Sigmoid colon (tissue), 4 donors: ENCODE measurements around the gene MED23.

Source experiments
- POLR2A ChIP-seq, 2 donors: fragments of 450-650 bp; IDR thresholded peaks; one replicate each; pipeline ENCODE4 v1.6.1; 2016; ENCODE audit warnings: antibody characterized with exemption in 2 of 2, mild to moderate bottlenecking in 2 of 2, moderate library complexity in 2 of 2
- POLR2AphosphoS5 ChIP-seq, 4 donors: sonication (generic); formaldehyde crosslinking; IDR thresholded peaks; one replicate each; pipeline ENCODE4 v1.6.1; 2017; ENCODE audit warnings: antibody characterized with exemption in 4 of 4
- TF ChIP-seq, protein P1 (sequence below), 4 experiments: fragments of 450-650 bp in 3 of 4; fragments of 200-600 bp in 1 of 4; IDR thresholded peaks; one replicate each; pipeline ENCODE4 v1.5.1; 2016 to 2019; ENCODE audit warnings: antibody characterized with exemption in 4 of 4, mild to moderate bottlenecking in 3 of 4, moderate library complexity in 2 of 4

DNA sequence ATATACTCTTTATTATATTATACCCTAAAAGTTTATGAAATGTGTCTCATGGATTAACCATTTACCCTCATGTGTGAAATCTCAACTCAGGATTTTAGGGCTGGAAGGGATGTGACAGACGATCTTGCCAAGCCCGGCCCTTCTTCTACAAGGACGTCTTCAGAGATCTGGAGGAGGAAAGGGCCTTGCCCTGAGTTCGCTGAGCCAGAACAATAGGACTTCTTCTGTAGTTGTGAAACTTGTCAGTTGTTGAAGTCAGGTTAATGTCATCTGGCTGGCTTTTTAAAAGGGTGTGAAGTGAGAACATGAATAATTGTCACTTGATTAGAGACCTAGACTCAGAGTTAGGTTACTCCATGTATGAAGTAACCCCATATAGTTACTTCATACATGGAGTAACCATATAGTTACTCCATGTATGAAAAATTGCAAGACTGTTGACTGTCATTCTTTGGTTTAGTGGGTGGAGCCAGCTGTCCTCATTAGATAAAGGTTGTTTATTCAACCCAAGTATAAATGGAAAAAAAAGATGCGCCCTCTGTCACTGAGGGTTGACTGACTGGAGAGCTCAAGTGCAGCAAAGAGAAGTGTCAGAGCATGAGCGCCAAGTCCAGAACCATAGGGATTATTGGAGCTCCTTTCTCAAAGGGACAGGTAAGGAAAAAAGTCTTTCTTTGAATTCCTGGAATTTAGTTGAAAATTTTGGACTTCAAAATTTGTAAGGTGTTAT is 55.2 kb downstream of the MED23 start, which contains the start of gene ARG1:
- TF ChIP-seq, protein P1, sequence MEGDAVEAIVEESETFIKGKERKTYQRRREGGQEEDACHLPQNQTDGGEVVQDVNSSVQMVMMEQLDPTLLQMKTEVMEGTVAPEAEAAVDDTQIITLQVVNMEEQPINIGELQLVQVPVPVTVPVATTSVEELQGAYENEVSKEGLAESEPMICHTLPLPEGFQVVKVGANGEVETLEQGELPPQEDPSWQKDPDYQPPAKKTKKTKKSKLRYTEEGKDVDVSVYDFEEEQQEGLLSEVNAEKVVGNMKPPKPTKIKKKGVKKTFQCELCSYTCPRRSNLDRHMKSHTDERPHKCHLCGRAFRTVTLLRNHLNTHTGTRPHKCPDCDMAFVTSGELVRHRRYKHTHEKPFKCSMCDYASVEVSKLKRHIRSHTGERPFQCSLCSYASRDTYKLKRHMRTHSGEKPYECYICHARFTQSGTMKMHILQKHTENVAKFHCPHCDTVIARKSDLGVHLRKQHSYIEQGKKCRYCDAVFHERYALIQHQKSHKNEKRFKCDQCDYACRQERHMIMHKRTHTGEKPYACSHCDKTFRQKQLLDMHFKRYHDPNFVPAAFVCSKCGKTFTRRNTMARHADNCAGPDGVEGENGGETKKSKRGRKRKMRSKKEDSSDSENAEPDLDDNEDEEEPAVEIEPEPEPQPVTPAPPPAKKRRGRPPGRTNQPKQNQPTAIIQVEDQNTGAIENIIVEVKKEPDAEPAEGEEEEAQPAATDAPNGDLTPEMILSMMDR (IDR thresholded peaks at IDR 0.05): no peak
- no peak for TF ChIP-seq POLR2A (IDR thresholded peaks at IDR 0.05)
- no peak for TF ChIP-seq POLR2AphosphoS5 (IDR thresholded peaks at IDR 0.05)
